Measurements from ENCODE around the gene ANO9.

- no peak for TF ChIP-seq EZH2 (optimal IDR thresholded peaks at IDR 0.05; ENCODE audit: low read depth, low read length)
- no peak for TF ChIP-seq CTCF (IDR thresholded peaks at IDR 0.05; ENCODE audit: low read length)
- TF ChIP-seq EZH2phosphoT487 (IDR thresholded peaks at IDR 0.05; ENCODE audit: low read length): no peak
Observed at GRCh38 chr11:454801-455565, 13.2 kb upstream of the ANO9 start.
